Activated T-helper 1 cell treated with Interleukin-2 at 50 U/mL for 16 hours (primary cell): ENCODE data around the gene STK32A.

Experiments used
- DNase-seq: peaks from one replicate; pipeline ENCODE4 v3.0.0-alpha.2; 2020; ENCODE audit warnings: low read depth

STK32A gene

GRCh38 chr5:147391781-147392180 lies 157.0 kb downstream of the STK32A start:
- DNase-seq, result no peak

- DNase-seq, result no peak
Measured at GRCh38 chr5:147393874-147394672, 159.2 kb downstream of the STK32A start.

- no peak for DNase-seq
Measured at GRCh38 chr5:147396070-147396823, 161.4 kb downstream of the STK32A start.

- no peak for DNase-seq
Measured at GRCh38 chr5:147397616-147398015, 162.8 kb downstream of the STK32A start.

- no peak for DNase-seq
Measured at GRCh38 chr5:147398860-147399259, 164.0 kb downstream of the STK32A start.

- no peak for DNase-seq
Measured at GRCh38 chr5:147400126-147400809, 165.4 kb downstream of the STK32A start.

- no peak for DNase-seq
Measured at GRCh38 chr5:147400881-147401280, 166.1 kb downstream of the STK32A start.

GRCh38 chr5:147403651-147404640 lies 169.1 kb downstream of the STK32A start:
- DNase-seq, result no peak

- DNase-seq, result no peak
Measured at GRCh38 chr5:147404706-147405105, 169.9 kb downstream of the STK32A start.

- DNase-seq, result no peak
Measured at GRCh38 chr5:147406636-147407035, 171.8 kb downstream of the STK32A start.

- no peak for DNase-seq
Measured at GRCh38 chr5:147407094-147407681, 172.4 kb downstream of the STK32A start.

- no peak for DNase-seq
Measured at GRCh38 chr5:147408980-147409379, 174.2 kb downstream of the STK32A start.

GRCh38 chr5:147410496-147411358 lies 175.9 kb downstream of the STK32A start:
- no peak for DNase-seq

- DNase-seq, result no peak
Measured at GRCh38 chr5:147411359-147412319, 176.8 kb downstream of the STK32A start.

GRCh38 chr5:147412561-147412960 lies 177.7 kb downstream of the STK32A start:
- DNase-seq, result no peak

- no peak for DNase-seq
Measured at GRCh38 chr5:147413266-147413665, 178.4 kb downstream of the STK32A start.

- no peak for DNase-seq
Measured at GRCh38 chr5:147415651-147416050, 180.8 kb downstream of the STK32A start.

GRCh38 chr5:147417135-147417813 lies 182.4 kb downstream of the STK32A start:
- DNase-seq, result no peak
